Loucy (cell line): ENCODE results near the gene TMEM14A.

ENCODE experiments used
- H2AFZ ChIP-seq: fragments of 200-600 bp; sonication (generic); 2 replicates; pipeline ENCODE4 v1.6.0; 2016; ENCODE audit warnings: antibody characterized with exemption, mild to moderate bottlenecking, low read length, moderate library complexity
- H3F3A ChIP-seq: fragments of 200-600 bp; 2 replicates; pipeline ENCODE4 v1.6.0; 2016; ENCODE audit warnings: antibody characterized with exemption, low read depth, mild to moderate bottlenecking
- H3K27me3 ChIP-seq: fragments of 200-600 bp; sonication (generic); 2 replicates; pipeline ENCODE4 v1.6.1; 2014; ENCODE audit warnings: low read length, mild to moderate bottlenecking; ENCODE audit not compliant: insufficient read depth, poor library complexity, severe bottlenecking
- H3K36me3 ChIP-seq: fragments of 200-600 bp; sonication (generic); 2 replicates; pipeline ENCODE4 v1.6.1; 2016; ENCODE audit warnings: low read length; ENCODE audit not compliant: insufficient read depth
- H3K4me1 ChIP-seq: fragments of 200-600 bp; sonication (generic); 2 replicates; pipeline ENCODE4 v1.5.1; 2014; ENCODE audit warnings: low read length, mild to moderate bottlenecking; ENCODE audit not compliant: insufficient read depth, poor library complexity, severe bottlenecking
- H3K4me2 ChIP-seq: fragments of 200-600 bp; sonication (generic); 2 replicates; pipeline ENCODE4 v1.6.0; 2014; ENCODE audit warnings: antibody characterized with exemption, low read length, low read depth, mild to moderate bottlenecking; ENCODE audit not compliant: poor library complexity, severe bottlenecking
- H3K4me3 ChIP-seq: fragments of 200-600 bp; sonication (generic); 2 replicates; pipeline ENCODE4 v1.5.1; 2014; ENCODE audit warnings: low read length, mild to moderate bottlenecking, mixed read lengths; ENCODE audit not compliant: poor library complexity, severe bottlenecking
- H3K79me2 ChIP-seq: fragments of 200-600 bp; sonication (generic); 2 replicates; pipeline ENCODE4 v1.6.1; 2014; ENCODE audit warnings: low read length; ENCODE audit not compliant: insufficient read depth
- H3K9ac ChIP-seq: fragments of 200-600 bp; sonication (generic); 2 replicates; pipeline ENCODE4 v1.6.0; 2014; ENCODE audit warnings: mild to moderate bottlenecking, low read depth, low read length, moderate library complexity; ENCODE audit not compliant: poor library complexity, severe bottlenecking
- H3K9me2 ChIP-seq: fragments of 200-600 bp; sonication (generic); replicated peaks from 2 replicates; pipeline ENCODE4 v1.6.1; 2016; ENCODE audit warnings: low read depth, low read length, mixed read lengths
- H3K9me3 ChIP-seq: fragments of 200-600 bp; sonication (generic); 2 replicates; pipeline ENCODE4 v1.6.1; 2014; ENCODE audit warnings: mild to moderate bottlenecking, antibody characterized with exemption, low read length, low read depth; ENCODE audit not compliant: insufficient read depth
- H4K20me1 ChIP-seq: fragments of 200-600 bp; sonication (generic); 2 replicates; pipeline ENCODE4 v1.6.0; 2014; ENCODE audit warnings: antibody characterized with exemption, low read length, mild to moderate bottlenecking; ENCODE audit not compliant: insufficient read depth, poor library complexity, severe bottlenecking
- EZH2phosphoT487 ChIP-seq: fragments of 200-600 bp; IDR thresholded peaks from 2 replicates; pipeline ENCODE4 v1.6.1; 2018; ENCODE audit warnings: antibody characterized with exemption, mild to moderate bottlenecking, moderate library complexity, borderline replicate concordance
- TF ChIP-seq, protein P1 (sequence below): fragments of 200-600 bp; sonication (generic); conservative IDR thresholded peaks from 2 replicates; pipeline ENCODE4 v1.5.1; 2014; ENCODE audit warnings: mild to moderate bottlenecking, antibody characterized with exemption, low read length

TMEM14A gene

DNA sequence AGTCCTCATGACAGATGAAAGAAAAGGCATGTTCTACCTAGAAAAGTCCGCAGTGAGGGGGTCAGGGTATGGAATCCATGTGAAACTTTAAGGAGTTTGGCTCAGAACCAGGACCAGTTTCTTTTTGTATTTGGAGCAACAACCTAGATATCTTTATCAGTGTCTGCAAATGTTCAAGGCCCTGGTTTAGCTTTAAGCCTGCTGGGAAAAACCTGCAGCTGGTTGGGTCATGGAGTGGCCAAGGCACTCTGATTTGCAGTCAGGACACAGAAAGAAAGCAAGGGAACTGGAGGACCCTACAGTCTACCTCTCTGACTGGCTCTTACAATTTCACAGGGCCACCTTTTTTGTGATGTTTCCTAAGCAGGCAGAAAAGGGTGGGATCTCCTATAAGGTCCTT is 58.7 kb downstream of the TMEM14A start:
- Histone ChIP-seq H3K79me2 (no peaks in the 10 kb centered on the region), H3K4me3 (no peak overlapping the region), H3K27me3 (no peaks in the 10 kb centered on the region), H3K9me3 (no peaks in the 10 kb centered on the region), H4K20me1 (no peaks in the 10 kb centered on the region), H2AFZ (no peak overlapping the region), H3K4me1 (no peaks in the 10 kb centered on the region), H3K36me3 (no peaks in the 10 kb centered on the region), H3K9me2 (no peaks in the 10 kb centered on the region), H3K4me2 (no peak overlapping the region), H3F3A (no peaks in the 10 kb centered on the region), H3K9ac (no peak overlapping the region)
- no peak for TF ChIP-seq EZH2phosphoT487
- TF ChIP-seq, protein P1, sequence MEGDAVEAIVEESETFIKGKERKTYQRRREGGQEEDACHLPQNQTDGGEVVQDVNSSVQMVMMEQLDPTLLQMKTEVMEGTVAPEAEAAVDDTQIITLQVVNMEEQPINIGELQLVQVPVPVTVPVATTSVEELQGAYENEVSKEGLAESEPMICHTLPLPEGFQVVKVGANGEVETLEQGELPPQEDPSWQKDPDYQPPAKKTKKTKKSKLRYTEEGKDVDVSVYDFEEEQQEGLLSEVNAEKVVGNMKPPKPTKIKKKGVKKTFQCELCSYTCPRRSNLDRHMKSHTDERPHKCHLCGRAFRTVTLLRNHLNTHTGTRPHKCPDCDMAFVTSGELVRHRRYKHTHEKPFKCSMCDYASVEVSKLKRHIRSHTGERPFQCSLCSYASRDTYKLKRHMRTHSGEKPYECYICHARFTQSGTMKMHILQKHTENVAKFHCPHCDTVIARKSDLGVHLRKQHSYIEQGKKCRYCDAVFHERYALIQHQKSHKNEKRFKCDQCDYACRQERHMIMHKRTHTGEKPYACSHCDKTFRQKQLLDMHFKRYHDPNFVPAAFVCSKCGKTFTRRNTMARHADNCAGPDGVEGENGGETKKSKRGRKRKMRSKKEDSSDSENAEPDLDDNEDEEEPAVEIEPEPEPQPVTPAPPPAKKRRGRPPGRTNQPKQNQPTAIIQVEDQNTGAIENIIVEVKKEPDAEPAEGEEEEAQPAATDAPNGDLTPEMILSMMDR: no peak

DNA sequence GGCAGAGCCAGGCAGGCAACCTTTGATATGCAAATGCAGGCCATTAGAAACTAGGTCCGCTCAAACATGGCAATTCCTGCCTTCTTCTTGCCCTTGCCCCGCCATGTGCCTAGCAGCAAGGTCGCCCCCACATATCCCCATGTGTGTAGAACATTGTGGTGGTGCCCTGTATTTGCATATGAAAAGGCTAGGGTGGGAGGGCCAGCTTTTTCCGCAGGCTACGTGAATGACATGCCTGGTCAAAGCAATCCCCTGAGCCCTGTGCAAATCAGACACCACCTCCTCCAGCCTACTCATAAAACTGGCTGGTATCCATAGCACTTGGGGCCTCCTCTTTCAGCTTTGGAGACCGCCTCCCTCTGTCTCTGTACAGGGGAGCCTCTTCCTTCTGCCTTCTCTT is 60.8 kb downstream of the TMEM14A start:
- Histone ChIP-seq H3K9me3 (no peaks in the 10 kb centered on the region), H2AFZ (no peak overlapping the region), H3K9ac (no peak overlapping the region), H3K4me3 (no peak overlapping the region), H3K36me3 (no peaks in the 10 kb centered on the region), H3K4me1 (no peaks in the 10 kb centered on the region), H4K20me1 (no peaks in the 10 kb centered on the region), H3K9me2 (no peaks in the 10 kb centered on the region), H3F3A (no peaks in the 10 kb centered on the region), H3K27me3 (no peaks in the 10 kb centered on the region), H3K4me2 (no peak overlapping the region), H3K79me2 (no peaks in the 10 kb centered on the region)
- no peak for TF ChIP-seq EZH2phosphoT487
- TF ChIP-seq, protein P1: no peak

DNA sequence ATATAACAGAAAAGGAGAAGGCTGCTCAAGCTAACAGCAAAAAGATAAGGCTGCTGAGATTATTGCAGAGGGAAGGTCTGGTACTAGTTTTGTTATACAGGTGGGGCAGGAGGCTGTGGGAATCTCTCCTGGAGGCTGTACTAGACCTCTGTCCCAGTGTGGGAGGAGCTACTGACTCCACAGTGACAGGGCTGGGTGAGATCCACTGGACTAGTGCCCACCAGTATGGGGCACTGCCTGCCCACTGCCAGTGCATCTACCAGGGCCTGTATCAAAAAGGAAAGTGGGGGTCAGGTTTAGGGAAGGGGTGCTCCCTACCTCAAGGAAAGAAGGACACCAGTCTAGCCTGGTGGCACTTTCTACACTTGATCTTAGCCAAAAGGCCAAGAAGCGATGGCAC is 62.3 kb downstream of the TMEM14A start:
- H3K36me3 ChIP-seq: no peaks in the 10 kb centered on the region
- no peaks in the 10 kb centered on the region for H3K9me2 ChIP-seq
- no peaks in the 10 kb centered on the region for H3K4me1 ChIP-seq
- no peaks in the 10 kb centered on the region for H3K79me2 ChIP-seq
- H3F3A ChIP-seq: no peaks in the 10 kb centered on the region
- TF ChIP-seq, protein P1: no peak
- TF ChIP-seq EZH2phosphoT487: no peak
- no peaks in the 10 kb centered on the region for H4K20me1 ChIP-seq
- no peaks in the 10 kb centered on the region for H3K9me3 ChIP-seq
- H3K27me3 ChIP-seq: no peaks in the 10 kb centered on the region
- no peak overlapping the region for H3K4me3 ChIP-seq
- no peak overlapping the region for H3K9ac ChIP-seq
- no peak overlapping the region for H3K4me2 ChIP-seq
- H2AFZ ChIP-seq: no peak overlapping the region
